IPS-18a (cell line): ENCODE measurements around the gene PRKCZ.

Source experiments
- H3K27ac ChIP-seq: one replicate; pipeline ENCODE4 v1.5.1; 2013; ENCODE audit warnings: low read length
- H3K27me3 ChIP-seq: one replicate; pipeline ENCODE4 v1.6.1; 2013; ENCODE audit warnings: mild to moderate bottlenecking, low read length; ENCODE audit not compliant: control insufficient read depth, insufficient read depth
- H3K36me3 ChIP-seq: one replicate; pipeline ENCODE4 v1.6.1; 2013; ENCODE audit warnings: low read depth, low read length; ENCODE audit not compliant: control insufficient read depth
- H3K4me1 ChIP-seq: one replicate; pipeline ENCODE4 v1.6.1; 2013; ENCODE audit warnings: low read depth, low read length; ENCODE audit not compliant: control insufficient read depth
- H3K4me3 ChIP-seq: one replicate; pipeline ENCODE4 v1.5.1; 2013; ENCODE audit warnings: low read length
- H3K9ac ChIP-seq: one replicate; pipeline ENCODE4 v1.6.1; 2013; ENCODE audit warnings: mild to moderate bottlenecking, low read length, moderate library complexity
- H3K9me3 ChIP-seq: one replicate; pipeline ENCODE4 v1.6.1; 2013; ENCODE audit warnings: low read depth, low read length; ENCODE audit not compliant: control insufficient read depth

Gene PRKCZ

DNA sequence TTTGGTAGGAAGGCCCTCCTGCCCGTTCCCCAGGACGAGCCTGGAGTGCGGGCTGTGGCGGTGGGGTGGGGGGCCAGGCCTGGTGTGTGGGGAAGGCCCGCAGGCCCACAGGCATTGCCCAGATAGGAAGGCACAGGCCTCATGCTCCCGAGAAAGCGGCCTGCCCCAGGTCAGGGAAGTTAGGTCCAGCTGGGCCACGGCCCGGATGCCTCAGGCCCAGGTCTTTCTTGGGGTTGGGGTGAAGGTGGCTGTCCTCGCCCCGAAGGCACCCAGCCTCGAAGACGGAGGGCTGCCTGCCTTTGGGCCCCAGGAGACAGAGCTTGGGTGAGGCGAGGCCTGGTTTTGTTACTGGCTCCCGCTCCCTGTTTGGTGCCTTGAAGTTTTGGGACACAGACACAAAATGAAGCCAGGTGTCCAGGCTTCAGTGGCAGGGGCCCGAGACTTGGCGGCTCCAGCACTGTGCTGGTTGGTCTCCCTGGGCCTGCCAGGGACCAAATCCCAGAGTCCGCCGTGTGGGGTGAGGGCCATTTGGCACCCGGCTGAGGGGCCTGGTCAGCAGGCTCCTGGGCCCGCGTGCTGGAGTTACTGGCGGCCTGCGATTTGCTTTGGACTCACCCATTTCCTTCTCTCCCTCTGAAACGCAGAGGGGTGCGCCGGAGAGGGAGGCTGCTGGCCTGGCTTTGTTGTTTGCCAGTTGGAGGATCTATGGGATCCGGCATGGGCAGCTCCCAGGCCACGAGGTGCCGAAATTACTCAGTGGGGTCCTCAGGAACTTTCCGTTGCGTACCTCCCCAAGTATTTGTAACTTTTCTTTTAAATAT lies 179.9 kb downstream of the PRKCZ start:
- Histone ChIP-seq H3K9ac (peak overlapping the region; percentile 43), H3K36me3 (no peaks in the 10 kb centered on the region), H3K27ac (no peak overlapping the region), H3K9me3 (no peaks in the 10 kb centered on the region), H3K4me3 (peak overlapping the region; percentile 76), H3K4me1 (peaks cover 10% of the 10 kb centered on the region), H3K27me3 (no peaks in the 10 kb centered on the region)

DNA sequence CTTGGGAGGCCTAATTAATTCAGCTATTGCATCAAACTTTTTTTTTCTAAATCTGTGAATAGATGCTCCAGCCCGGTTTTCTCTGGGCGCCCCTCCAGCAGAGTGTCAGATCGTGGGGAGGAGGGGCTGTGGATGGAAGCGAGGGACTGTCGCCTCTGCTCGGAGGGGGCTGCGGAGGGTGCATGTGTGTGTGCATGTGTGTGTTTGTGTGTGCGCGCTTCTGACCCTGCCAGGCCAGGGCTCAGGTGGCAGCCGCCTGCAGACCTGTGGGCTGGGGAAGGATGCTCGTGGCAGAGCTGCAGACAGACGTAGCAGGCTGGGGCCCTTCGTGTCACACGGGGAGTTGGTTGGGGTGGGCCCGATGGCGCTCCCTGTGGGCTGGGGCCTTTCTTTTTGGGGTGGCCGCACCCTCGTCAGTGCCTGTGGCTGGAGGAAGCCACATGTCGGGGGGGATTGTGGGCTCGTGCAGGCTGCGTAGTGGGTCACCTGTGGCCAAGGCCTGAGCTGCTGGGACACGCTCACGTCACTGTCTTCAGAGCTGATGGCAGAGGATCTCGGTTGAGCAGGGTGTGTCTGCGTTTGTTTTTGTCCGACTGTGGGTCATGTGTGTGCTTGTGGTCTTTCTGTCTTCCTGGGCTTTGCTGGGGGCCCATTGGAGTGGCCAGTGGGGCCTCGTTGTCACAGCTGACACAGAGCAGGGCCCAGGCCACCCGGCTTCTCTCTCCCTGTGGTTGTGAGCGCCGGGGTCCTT lies 180.7 kb downstream of the PRKCZ start:
- peak overlapping the region; percentile 43 for H3K9ac ChIP-seq
- no peaks in the 10 kb centered on the region for H3K36me3 ChIP-seq

DNA sequence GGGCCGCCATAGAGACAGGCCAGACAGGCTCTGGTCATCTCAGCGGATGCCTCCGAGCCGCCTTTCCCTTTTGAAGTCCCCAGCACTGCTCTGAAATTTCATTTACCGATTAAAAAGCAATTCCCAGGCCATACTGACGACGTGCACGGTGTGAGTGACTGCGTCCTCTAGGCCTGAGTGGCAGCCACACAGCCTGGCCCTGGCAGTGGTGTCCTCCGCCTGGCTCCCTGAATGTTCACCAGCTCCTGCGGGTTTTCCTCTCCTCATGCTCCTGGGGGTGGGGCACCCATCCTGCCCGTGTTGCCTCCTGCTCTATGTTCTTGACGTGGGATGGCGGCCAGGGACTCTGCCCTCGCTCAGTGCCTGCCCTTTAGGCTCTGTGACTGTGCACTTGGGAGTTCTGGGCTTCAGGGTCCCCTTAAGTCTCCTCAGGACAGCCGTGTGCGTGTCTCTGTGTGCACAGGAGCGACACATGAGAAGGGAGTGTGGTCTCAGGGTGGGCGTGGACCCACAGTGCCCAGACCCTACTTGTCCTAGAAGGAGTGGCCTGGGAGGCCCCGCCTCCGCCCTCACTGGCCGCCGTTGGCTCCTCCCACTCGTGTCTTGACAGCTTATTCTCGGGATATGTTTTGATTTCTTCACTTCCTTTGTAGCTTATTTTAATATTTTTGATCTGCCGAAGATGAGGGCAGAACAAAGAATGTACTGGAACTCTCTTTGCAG lies 181.5 kb downstream of the PRKCZ start:
- H3K9ac ChIP-seq, result no peak overlapping the region

More for the DNA sequence above, 180.7 kb downstream of the PRKCZ start:
- H3K4me1 ChIP-seq, result peaks cover 10% of the 10 kb centered on the region
- no peaks in the 10 kb centered on the region for H3K9me3 ChIP-seq
- no peak overlapping the region for H3K27ac ChIP-seq
- no peaks in the 10 kb centered on the region for H3K27me3 ChIP-seq
- peak overlapping the region; percentile 76 for H3K4me3 ChIP-seq

GRCh38 chr1:2232255-2232915 lies 182.2 kb downstream of the PRKCZ start:
- no peaks in the 10 kb centered on the region for H3K9me3 ChIP-seq
- no peaks in the 10 kb centered on the region for H3K27me3 ChIP-seq
- H3K4me3 ChIP-seq, result no peak overlapping the region
- no peak overlapping the region for H3K27ac ChIP-seq
- H3K36me3 ChIP-seq, result no peaks in the 10 kb centered on the region
- H3K4me1 ChIP-seq, result peaks cover 10% of the 10 kb centered on the region
- H3K9ac ChIP-seq, result no peak overlapping the region

More for the DNA sequence above, 181.5 kb downstream of the PRKCZ start:
- Histone ChIP-seq H3K36me3 (no peaks in the 10 kb centered on the region), H3K27me3 (no peaks in the 10 kb centered on the region), H3K27ac (no peak overlapping the region), H3K9me3 (no peaks in the 10 kb centered on the region), H3K4me3 (peak overlapping the region; percentile 76), H3K4me1 (peaks cover 10% of the 10 kb centered on the region)

DNA sequence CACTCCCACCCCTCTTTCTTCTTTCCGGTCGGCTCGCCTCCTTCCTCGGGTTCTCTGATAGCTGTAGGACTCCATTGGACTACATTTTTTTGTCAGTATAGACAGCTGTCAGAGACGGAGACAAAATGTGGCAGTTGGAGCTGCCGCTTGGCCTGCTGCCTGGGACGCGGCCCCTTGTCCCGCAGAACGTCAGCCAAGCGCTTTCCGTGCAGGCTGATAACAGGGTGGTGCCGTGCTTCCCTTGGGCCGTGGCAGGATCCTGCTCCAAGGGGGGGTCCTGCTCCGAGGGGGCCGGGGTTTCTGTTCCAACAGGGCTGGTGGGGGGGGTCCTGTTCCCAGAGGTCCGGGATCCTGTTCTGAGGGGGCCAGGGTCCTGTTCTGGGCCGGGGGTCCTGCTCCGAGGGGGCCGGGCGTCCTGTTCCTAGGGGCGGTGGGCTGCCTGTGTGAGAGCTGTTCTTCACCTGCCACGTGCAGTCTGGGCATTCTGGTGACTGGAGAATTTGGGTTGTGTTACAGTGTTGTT lies 182.8 kb downstream of the PRKCZ start:
- Histone ChIP-seq H3K9me3 (no peaks in the 10 kb centered on the region), H3K4me3 (no peak overlapping the region), H3K9ac (no peak overlapping the region), H3K27me3 (no peaks in the 10 kb centered on the region), H3K36me3 (no peaks in the 10 kb centered on the region), H3K4me1 (peaks cover 10% of the 10 kb centered on the region), H3K27ac (no peak overlapping the region)

GRCh38 chr1:2233468-2233867 lies 183.3 kb downstream of the PRKCZ start:
- Histone ChIP-seq H3K36me3 (no peaks in the 10 kb centered on the region), H3K27ac (no peak overlapping the region), H3K27me3 (no peaks in the 10 kb centered on the region), H3K9ac (no peak overlapping the region), H3K4me3 (no peak overlapping the region), H3K4me1 (peaks cover 10% of the 10 kb centered on the region), H3K9me3 (no peaks in the 10 kb centered on the region)

GRCh38 chr1:2233997-2234761 lies 184.0 kb downstream of the PRKCZ start:
- Histone ChIP-seq H3K9ac (no peak overlapping the region), H3K4me3 (no peak overlapping the region), H3K9me3 (no peaks in the 10 kb centered on the region), H3K27ac (no peak overlapping the region), H3K4me1 (peaks cover 10% of the 10 kb centered on the region), H3K36me3 (no peaks in the 10 kb centered on the region), H3K27me3 (no peaks in the 10 kb centered on the region)

DNA sequence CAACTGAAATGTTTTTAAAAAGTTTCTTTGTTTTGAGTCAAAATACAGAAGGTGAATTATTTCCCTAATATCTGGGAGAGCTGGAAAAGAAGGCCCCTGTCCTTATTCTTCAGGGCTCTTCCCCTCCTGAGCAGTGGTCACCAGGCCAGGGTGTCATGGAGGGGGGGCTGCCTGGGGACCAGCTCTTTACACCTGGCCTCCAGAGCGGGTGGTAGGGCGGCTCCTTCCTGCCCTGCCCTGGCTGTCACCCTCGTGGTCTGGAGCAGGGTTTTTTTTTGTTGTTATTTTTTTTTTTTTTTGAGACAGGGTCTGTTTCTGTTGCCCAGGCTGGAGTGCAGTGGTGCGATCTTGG lies 184.5 kb downstream of the PRKCZ start:
- H3K4me3 ChIP-seq, result no peak overlapping the region
- no peaks in the 10 kb centered on the region for H3K27me3 ChIP-seq
- H3K27ac ChIP-seq, result no peak overlapping the region
- H3K36me3 ChIP-seq, result no peaks in the 10 kb centered on the region
- peaks cover 10% of the 10 kb centered on the region for H3K4me1 ChIP-seq
- H3K9me3 ChIP-seq, result no peaks in the 10 kb centered on the region
- no peak overlapping the region for H3K9ac ChIP-seq
